SK-N-SH (cell line): ENCODE data around the gene ZNF391. TPM values are rescaled to one million over a fixed set of nuclear protein-coding genes. Genes with fewer than 3 reads are reported as not detected.

Experiments used
- CTCF ChIP-seq: fragments of 200-600 bp; sonication (generic); IDR thresholded peaks from 2 replicates; pipeline ENCODE4 v1.6.1; 2017; ENCODE audit warnings: antibody characterized with exemption, mild to moderate bottlenecking, moderate library complexity
- ELF1 ChIP-seq: IDR thresholded peaks from 2 replicates; pipeline ENCODE4 v1.4.0; 2012
- EZH2phosphoT487 ChIP-seq: fragments of 200-600 bp; sonication (generic); IDR thresholded peaks from 2 replicates; pipeline ENCODE4 v1.6.1; 2017; ENCODE audit warnings: low read depth, mixed run types, mild to moderate bottlenecking, antibody characterized with exemption, moderate library complexity, borderline replicate concordance
- POLR2AphosphoS5 ChIP-seq: IDR thresholded peaks from 2 replicates; pipeline ENCODE4 v1.6.1; 2012; ENCODE audit warnings: low read depth, low read length
- polyA plus RNA-seq, 3 experiments: library from polyadenylated mRNA; depleted of rRNA; stranded (reverse); fragments of >200 nt; gene quantifications; 2 replicates each; pipeline ENCODE4 v1.2.3, GENCODE V29; 2012
- small RNA-seq, 7 experiments: library from RNA; depleted of rRNA; stranded (forward); fragments of <200 nt; gene quantifications; one replicate each; pipeline ENCODE3, GENCODE V24; 2012

ZNF391 gene
- polyA plus RNA-seq, 1 of the 3 experiments (the other 2 are of a cell fraction): 0.77 TPM

DNA sequence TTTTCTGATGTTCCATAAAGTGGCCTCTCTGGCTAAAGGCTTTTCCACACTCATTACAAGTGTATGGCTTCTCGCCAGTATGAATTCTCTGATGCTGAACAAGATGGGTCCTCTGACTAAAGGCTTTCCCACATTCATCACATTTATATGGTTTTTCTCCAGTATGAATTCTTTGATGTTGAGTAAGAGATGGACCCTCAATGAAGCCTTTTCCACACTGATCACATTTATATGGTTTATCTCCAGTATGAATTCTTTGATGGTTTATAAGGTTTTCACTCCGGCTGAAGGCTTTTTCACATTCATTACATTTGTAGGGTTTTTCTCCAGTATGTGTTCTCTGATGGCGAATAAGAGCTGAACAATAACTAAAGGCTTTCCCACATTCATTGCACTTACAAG lies 63.9 kb downstream of the ZNF391 start (continued):
- no peak for TF ChIP-seq CTCF
- no peak for TF ChIP-seq POLR2AphosphoS5
- TF ChIP-seq ELF1: no peak
- TF ChIP-seq EZH2phosphoT487: no peak

Small RNA genes within 50 kb of the gene (small RNA-seq; reads per million reads assigned to genes)
- gene MCFD2P1: 0 reads per million in 7 experiments

Other genes with a start within 250 kb of the ZNF391 start
- gene PRSS16, start 141.1 kb upstream of the ZNF391 start, polyA plus RNA-seq (2012; rRNA removed): 0.05 and 0.07 TPM in 2 replicates
- not detected in 2 replicates for gene POM121L2, start 76.5 kb upstream of the ZNF391 start, polyA plus RNA-seq (2012; rRNA removed)
- 1.6 and 2.3 TPM in 2 replicates for gene ZNF184, start 84.3 kb downstream of the ZNF391 start, polyA plus RNA-seq (2012; rRNA removed)